LNCAP (cell line): Measurements from ENCODE around the gene GALNT10.

Source experiments
- TF ChIP-seq, protein P1 (sequence below): fragments of 450-650 bp; IDR thresholded peaks from 2 replicates; pipeline ENCODE4 v1.5.1; 2017; ENCODE audit warnings: mild to moderate bottlenecking

Gene GALNT10, protein sequence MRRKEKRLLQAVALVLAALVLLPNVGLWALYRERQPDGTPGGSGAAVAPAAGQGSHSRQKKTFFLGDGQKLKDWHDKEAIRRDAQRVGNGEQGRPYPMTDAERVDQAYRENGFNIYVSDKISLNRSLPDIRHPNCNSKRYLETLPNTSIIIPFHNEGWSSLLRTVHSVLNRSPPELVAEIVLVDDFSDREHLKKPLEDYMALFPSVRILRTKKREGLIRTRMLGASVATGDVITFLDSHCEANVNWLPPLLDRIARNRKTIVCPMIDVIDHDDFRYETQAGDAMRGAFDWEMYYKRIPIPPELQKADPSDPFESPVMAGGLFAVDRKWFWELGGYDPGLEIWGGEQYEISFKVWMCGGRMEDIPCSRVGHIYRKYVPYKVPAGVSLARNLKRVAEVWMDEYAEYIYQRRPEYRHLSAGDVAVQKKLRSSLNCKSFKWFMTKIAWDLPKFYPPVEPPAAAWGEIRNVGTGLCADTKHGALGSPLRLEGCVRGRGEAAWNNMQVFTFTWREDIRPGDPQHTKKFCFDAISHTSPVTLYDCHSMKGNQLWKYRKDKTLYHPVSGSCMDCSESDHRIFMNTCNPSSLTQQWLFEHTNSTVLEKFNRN

GRCh38 chr5:154190595-154191304 lies at the start of gene GALNT10:
TSS of gene GALNT10 (plus strand) at chr5:154190733. CDS start at chr5:154190867, 134 bp downstream.
- TF ChIP-seq, protein P1, sequence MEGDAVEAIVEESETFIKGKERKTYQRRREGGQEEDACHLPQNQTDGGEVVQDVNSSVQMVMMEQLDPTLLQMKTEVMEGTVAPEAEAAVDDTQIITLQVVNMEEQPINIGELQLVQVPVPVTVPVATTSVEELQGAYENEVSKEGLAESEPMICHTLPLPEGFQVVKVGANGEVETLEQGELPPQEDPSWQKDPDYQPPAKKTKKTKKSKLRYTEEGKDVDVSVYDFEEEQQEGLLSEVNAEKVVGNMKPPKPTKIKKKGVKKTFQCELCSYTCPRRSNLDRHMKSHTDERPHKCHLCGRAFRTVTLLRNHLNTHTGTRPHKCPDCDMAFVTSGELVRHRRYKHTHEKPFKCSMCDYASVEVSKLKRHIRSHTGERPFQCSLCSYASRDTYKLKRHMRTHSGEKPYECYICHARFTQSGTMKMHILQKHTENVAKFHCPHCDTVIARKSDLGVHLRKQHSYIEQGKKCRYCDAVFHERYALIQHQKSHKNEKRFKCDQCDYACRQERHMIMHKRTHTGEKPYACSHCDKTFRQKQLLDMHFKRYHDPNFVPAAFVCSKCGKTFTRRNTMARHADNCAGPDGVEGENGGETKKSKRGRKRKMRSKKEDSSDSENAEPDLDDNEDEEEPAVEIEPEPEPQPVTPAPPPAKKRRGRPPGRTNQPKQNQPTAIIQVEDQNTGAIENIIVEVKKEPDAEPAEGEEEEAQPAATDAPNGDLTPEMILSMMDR: no peak

- TF ChIP-seq, protein P1: no peak
Observed at GRCh38 chr5:154141745-154142221, 48.8 kb upstream of the GALNT10 start.

GRCh38 chr5:154143211-154143641 lies 47.3 kb upstream of the GALNT10 start:
- TF ChIP-seq, protein P1: no peak

GRCh38 chr5:154145268-154145667 lies 45.3 kb upstream of the GALNT10 start:
- TF ChIP-seq, protein P1: no peak

DNA sequence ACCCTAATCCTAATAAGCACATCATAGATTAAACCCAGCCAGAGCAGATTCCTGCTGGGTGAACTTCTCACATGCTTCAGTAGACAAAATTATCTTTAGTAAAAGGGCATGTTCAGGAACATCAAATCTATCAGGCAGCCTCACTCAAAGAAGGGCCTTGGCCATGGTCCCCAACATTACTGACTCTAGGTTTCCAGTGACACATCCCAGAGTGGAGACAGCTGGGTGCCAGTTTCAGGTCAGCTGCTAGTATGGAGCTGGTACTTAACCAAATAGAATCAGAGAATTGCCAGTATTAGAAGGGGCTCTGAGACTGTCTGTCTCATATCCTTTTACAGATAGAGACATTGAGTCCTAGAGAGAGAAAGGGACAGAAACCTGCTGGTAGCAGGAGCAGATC lies 44.1 kb upstream of the GALNT10 start:
- TF ChIP-seq, protein P1: no peak

- TF ChIP-seq, protein P1: no peak
Observed at GRCh38 chr5:154147666-154148065, 42.9 kb upstream of the GALNT10 start.
